ENCODE data around the gene MROH2A.

Gene MROH2A

GRCh38 chr2:233764264-233764663 lies 13.9 kb upstream of the MROH2A start:
- Histone ChIP-seq H4K20me1 (ENCODE audit: control insufficient read depth, insufficient read depth, low read depth, low read length) (no peaks in the 10 kb centered on the region), H3K27ac (ENCODE audit: low read depth, low read length) (no peak overlapping the region), H3K4me3 (ENCODE audit: low read length) (no peak overlapping the region), H3K9me2 (replicated peaks; ENCODE audit: control insufficient read depth, low read length) (no peaks in the 10 kb centered on the region), H3K4me2 (ENCODE audit: low read length) (no peak overlapping the region), H3K36me3 (ENCODE audit: control insufficient read depth, low read length) (no peaks in the 10 kb centered on the region), H3K27me3 (ENCODE audit: control insufficient read depth, low read length) (peaks cover 6% of the 10 kb centered on the region), H3K9me3 (ENCODE audit: control insufficient read depth, insufficient read depth, low read length) (no peaks in the 10 kb centered on the region), H3K4me1 (ENCODE audit: control insufficient read depth, low read length) (no peaks in the 10 kb centered on the region), H3K79me2 (ENCODE audit: control insufficient read depth, low read length) (no peaks in the 10 kb centered on the region), H3F3A (ENCODE audit: control insufficient read depth, insufficient read depth) (no peaks in the 10 kb centered on the region)
- no peak for TF ChIP-seq EZH2phosphoT487 (IDR thresholded peaks at IDR 0.05; ENCODE audit: borderline replicate concordance, low read length)
- no peak for TF ChIP-seq CTCF (IDR thresholded peaks at IDR 0.05; ENCODE audit: low read depth, low read length, poor library complexity, severe bottlenecking)

GRCh38 chr2:233764761-233765160 lies 13.4 kb upstream of the MROH2A start:
- Histone ChIP-seq H3K4me2 (ENCODE audit: low read length) (no peak overlapping the region), H3F3A (ENCODE audit: control insufficient read depth, insufficient read depth) (no peaks in the 10 kb centered on the region), H3K4me3 (ENCODE audit: low read length) (no peak overlapping the region), H3K9me3 (ENCODE audit: control insufficient read depth, insufficient read depth, low read length) (no peaks in the 10 kb centered on the region), H3K27ac (ENCODE audit: low read depth, low read length) (no peak overlapping the region), H3K4me1 (ENCODE audit: control insufficient read depth, low read length) (no peaks in the 10 kb centered on the region), H4K20me1 (ENCODE audit: control insufficient read depth, insufficient read depth, low read depth, low read length) (no peaks in the 10 kb centered on the region), H3K27me3 (ENCODE audit: control insufficient read depth, low read length) (peaks cover 6% of the 10 kb centered on the region), H3K9me2 (replicated peaks; ENCODE audit: control insufficient read depth, low read length) (no peaks in the 10 kb centered on the region), H3K36me3 (ENCODE audit: control insufficient read depth, low read length) (no peaks in the 10 kb centered on the region), H3K79me2 (ENCODE audit: control insufficient read depth, low read length) (no peaks in the 10 kb centered on the region)
- TF ChIP-seq EZH2phosphoT487 (IDR thresholded peaks at IDR 0.05; ENCODE audit: borderline replicate concordance, low read length), result no peak
- no peak for TF ChIP-seq CTCF (IDR thresholded peaks at IDR 0.05; ENCODE audit: low read depth, low read length, poor library complexity, severe bottlenecking)

GRCh38 chr2:233766416-233766815 lies 11.7 kb upstream of the MROH2A start:
- Histone ChIP-seq H4K20me1 (ENCODE audit: control insufficient read depth, insufficient read depth, low read depth, low read length) (no peaks in the 10 kb centered on the region), H3K27me3 (ENCODE audit: control insufficient read depth, low read length) (peaks cover 6% of the 10 kb centered on the region), H3K4me1 (ENCODE audit: control insufficient read depth, low read length) (no peaks in the 10 kb centered on the region), H3K9me3 (ENCODE audit: control insufficient read depth, insufficient read depth, low read length) (no peaks in the 10 kb centered on the region), H3K36me3 (ENCODE audit: control insufficient read depth, low read length) (no peaks in the 10 kb centered on the region), H3K79me2 (ENCODE audit: control insufficient read depth, low read length) (no peaks in the 10 kb centered on the region), H3F3A (ENCODE audit: control insufficient read depth, insufficient read depth) (no peaks in the 10 kb centered on the region), H3K27ac (ENCODE audit: low read depth, low read length) (no peak overlapping the region), H3K4me3 (ENCODE audit: low read length) (no peak overlapping the region), H3K4me2 (ENCODE audit: low read length) (no peak overlapping the region), H3K9me2 (replicated peaks; ENCODE audit: control insufficient read depth, low read length) (no peaks in the 10 kb centered on the region)
- TF ChIP-seq EZH2phosphoT487 (IDR thresholded peaks at IDR 0.05; ENCODE audit: borderline replicate concordance, low read length) (no peak), CTCF (IDR thresholded peaks at IDR 0.05; ENCODE audit: low read depth, low read length, poor library complexity, severe bottlenecking) (no peak)

GRCh38 chr2:233768076-233768475 lies 10.1 kb upstream of the MROH2A start:
- no peaks in the 10 kb centered on the region for H3K9me3 ChIP-seq (ENCODE audit: control insufficient read depth, insufficient read depth, low read length)
- H3F3A ChIP-seq (ENCODE audit: control insufficient read depth, insufficient read depth), result no peaks in the 10 kb centered on the region
- H3K79me2 ChIP-seq (ENCODE audit: control insufficient read depth, low read length), result no peaks in the 10 kb centered on the region
- no peak for TF ChIP-seq CTCF (IDR thresholded peaks at IDR 0.05; ENCODE audit: low read depth, low read length, poor library complexity, severe bottlenecking)
- no peak for TF ChIP-seq EZH2phosphoT487 (IDR thresholded peaks at IDR 0.05; ENCODE audit: borderline replicate concordance, low read length)
- H3K9me2 ChIP-seq (replicated peaks; ENCODE audit: control insufficient read depth, low read length), result no peaks in the 10 kb centered on the region
- H3K4me3 ChIP-seq (ENCODE audit: low read length), result no peak overlapping the region
- H3K4me1 ChIP-seq (ENCODE audit: control insufficient read depth, low read length), result no peaks in the 10 kb centered on the region
- no peaks in the 10 kb centered on the region for H4K20me1 ChIP-seq (ENCODE audit: control insufficient read depth, insufficient read depth, low read depth, low read length)
- H3K36me3 ChIP-seq (ENCODE audit: control insufficient read depth, low read length), result no peaks in the 10 kb centered on the region
- H3K27me3 ChIP-seq (ENCODE audit: control insufficient read depth, low read length), result peaks cover 5% of the 10 kb centered on the region
- no peak overlapping the region for H3K27ac ChIP-seq (ENCODE audit: low read depth, low read length)
- H3K4me2 ChIP-seq (ENCODE audit: low read length), result no peak overlapping the region

Measured in DOHH2 (cell line).